GM23338 (cell line): ENCODE results near the gene PLA2G6. TPM values are rescaled to one million over a fixed set of nuclear protein-coding genes. Genes with fewer than 3 reads are reported as not detected.

Experiments
- ATAC-seq: fragments of 200-7000 bp; cut with Tn5 transposase; 3 replicates; pipeline ENCODE4 v1.9.1; 2020
- DNase-seq: peaks from one replicate; pipeline ENCODE4 v3.0.0-alpha.2; 2015; ENCODE audit warnings: low spot score
- H2AFZ ChIP-seq: fragments of 200-600 bp; sonication (generic); 2 replicates; pipeline ENCODE4 v1.8.0; 2016; ENCODE audit warnings: antibody characterized with exemption, mild to moderate bottlenecking, moderate library complexity
- H3F3A ChIP-seq: fragments of 200-600 bp; sonication (generic); replicated peaks from 2 replicates; pipeline ENCODE4 v1.8.0; 2017; ENCODE audit warnings: antibody characterized with exemption, mixed run types, low read depth
- H3K27ac ChIP-seq: fragments of 200-600 bp; sonication (generic); 2 replicates; pipeline ENCODE4 v1.6.1; 2016; ENCODE audit warnings: low read depth
- H3K27me3 ChIP-seq: fragments of 200-600 bp; sonication (generic); 2 replicates; pipeline ENCODE4 v1.8.0; 2016; ENCODE audit warnings: mild to moderate bottlenecking, mixed run types, moderate library complexity; ENCODE audit not compliant: insufficient read depth
- H3K36me3 ChIP-seq: fragments of 200-600 bp; sonication (generic); 2 replicates; pipeline ENCODE4 v1.8.0; 2016; ENCODE audit warnings: mild to moderate bottlenecking; ENCODE audit not compliant: insufficient read depth
- H3K4me1 ChIP-seq: fragments of 200-600 bp; sonication (generic); 2 replicates; pipeline ENCODE4 v1.8.0; 2016; ENCODE audit warnings: mild to moderate bottlenecking, moderate library complexity; ENCODE audit not compliant: insufficient read depth
- H3K4me2 ChIP-seq: fragments of 200-600 bp; sonication (generic); 2 replicates; pipeline ENCODE4 v1.7.1; 2017; ENCODE audit warnings: mixed run types
- H3K4me3 ChIP-seq: fragments of 200-600 bp; sonication (generic); 2 replicates; pipeline ENCODE4 v1.6.1; 2016; ENCODE audit warnings: mixed run types
- H3K79me2 ChIP-seq: fragments of 200-600 bp; sonication (generic); replicated peaks from 2 replicates; pipeline ENCODE4 v1.8.0; 2017; ENCODE audit warnings: mild to moderate bottlenecking; ENCODE audit not compliant: insufficient read depth
- H3K9me2 ChIP-seq: fragments of 200-600 bp; sonication (generic); 2 replicates; pipeline ENCODE4 v1.8.0; 2017; ENCODE audit not compliant: insufficient read depth
- H4K20me1 ChIP-seq: fragments of 200-600 bp; sonication (generic); replicated peaks from 2 replicates; pipeline ENCODE4 v1.8.0; 2017; ENCODE audit warnings: mild to moderate bottlenecking; ENCODE audit not compliant: insufficient read depth
- H3K27ac Mint-ChIP-seq: 2 replicates; pipeline ENCODE4 v1.8.0; 2020; ENCODE audit warnings: inconsistent platforms, mild to moderate bottlenecking, moderate library complexity, mixed read lengths
- H3K27me3 Mint-ChIP-seq: 3 replicates; pipeline ENCODE4 v1.8.0; 2022; ENCODE audit warnings: low read depth, mild to moderate bottlenecking, moderate library complexity, mixed read lengths, inconsistent platforms; ENCODE audit not compliant: insufficient read depth, poor library complexity
- H3K36me3 Mint-ChIP-seq: 3 replicates; pipeline ENCODE4 v1.8.0; 2021; ENCODE audit warnings: low read depth, mild to moderate bottlenecking, inconsistent platforms, moderate library complexity, mixed read lengths
- H3K4me1 Mint-ChIP-seq: 3 replicates; pipeline ENCODE4 v1.8.0; 2020; ENCODE audit warnings: mild to moderate bottlenecking, inconsistent platforms, mixed read lengths
- H3K4me3 Mint-ChIP-seq: 3 replicates; pipeline ENCODE4 v1.8.0; 2021; ENCODE audit warnings: moderate library complexity, mild to moderate bottlenecking, inconsistent platforms, mixed read lengths
- H3K9me3 Mint-ChIP-seq: 3 replicates; pipeline ENCODE4 v1.8.0; 2020; ENCODE audit warnings: moderate library complexity, mild to moderate bottlenecking, inconsistent platforms, mixed read lengths
- CREB1 ChIP-seq: fragments of 250-450 bp; sonication (Bioruptor Pico); IDR thresholded peaks from 2 replicates; pipeline ENCODE4 v1.5.0; 2020; ENCODE audit warnings: low read depth, mild to moderate bottlenecking, moderate library complexity
- EZH2phosphoT487 ChIP-seq: fragments of 200-600 bp; sonication (generic); IDR thresholded peaks from one replicate; pipeline ENCODE4 v1.8.1; 2018; ENCODE audit warnings: antibody characterized with exemption; ENCODE audit not compliant: unreplicated experiment
- JUNB ChIP-seq: IDR thresholded peaks from one replicate; pipeline ENCODE4 v1.6.1; 2016; ENCODE audit warnings: antibody characterized with exemption; ENCODE audit not compliant: unreplicated experiment
- NANOG ChIP-seq: IDR thresholded peaks from 2 replicates; pipeline ENCODE4 v1.6.1; 2016; ENCODE audit warnings: antibody characterized with exemption, borderline replicate concordance
- STAT1 ChIP-seq: IDR thresholded peaks from one replicate; pipeline ENCODE4 v1.6.1; 2016; ENCODE audit warnings: antibody characterized with exemption; ENCODE audit not compliant: unreplicated experiment
- ZNF114 ChIP-seq: fragments of 250-450 bp; sonication (Bioruptor Pico); IDR thresholded peaks from 2 replicates; pipeline ENCODE4 v1.5.0; 2020; ENCODE audit warnings: mild to moderate bottlenecking, moderate library complexity
- ZNF331 ChIP-seq: fragments of 250-450 bp; sonication (Bioruptor Pico); IDR thresholded peaks from 2 replicates; pipeline ENCODE4 v1.5.0; 2020; ENCODE audit warnings: low read depth, mild to moderate bottlenecking, moderate library complexity
- polyA plus RNA-seq: library from polyadenylated mRNA; unstranded; fragments of >200 nt; fragmentation: Nextera tagmentation; extraction: Ambion mirVana; gene quantifications from 2 replicates; pipeline ENCODE4 v1.2.1, GENCODE V29; 2016
- total RNA-seq: library from RNA; depleted of rRNA; stranded (reverse); fragments of >200 nt; shearing (Covaris generic); gene quantifications from 2 replicates; pipeline ENCODE4 v1.2.3, GENCODE V29; 2014
- TF ChIP-seq, protein P1 (sequence below), 2 experiments: fragments of 200-600 bp in 1 of 2; sonication (generic) in 1 of 2; conservative IDR thresholded peaks; 2 replicates each; pipeline versions ENCODE4 v1.5.1 to v1.6.1; 2016 to 2017; ENCODE audit warnings: antibody characterized with exemption in 2 of 2, low read depth in 2 of 2, mild to moderate bottlenecking in 2 of 2, moderate library complexity in 1 of 2
- TF ChIP-seq, protein P2 (sequence below): fragments of 250-450 bp; sonication (Bioruptor Pico); IDR thresholded peaks from 2 replicates; pipeline ENCODE4 v1.5.0; 2020; ENCODE audit warnings: mild to moderate bottlenecking, moderate library complexity

Gene PLA2G6
- total and polyA plus RNA-seq, 2 experiments from 2014 or later = 4.5 to 12.6 TPM

- no peaks in the 10 kb centered on the region for H3K4me1 Mint-ChIP-seq
- no peak overlapping the region for H3K4me3 ChIP-seq
- no peak overlapping the region for H3K4me2 ChIP-seq
- no peaks in the 10 kb centered on the region; the same call in 2 of the 3 replicates for H3K9me3 Mint-ChIP-seq
- peaks cover 5% of the 10 kb centered on the region; the same call in 1 of the 2 replicates for H3K36me3 ChIP-seq
- H4K20me1 ChIP-seq = peaks cover 11% of the 10 kb centered on the region
- no peak overlapping the region for H3K27ac Mint-ChIP-seq
- no peak overlapping the region for H3K4me3 Mint-ChIP-seq
- TF ChIP-seq NANOG = no peak
- TF ChIP-seq JUNB = no peak
- TF ChIP-seq, protein P1, sequence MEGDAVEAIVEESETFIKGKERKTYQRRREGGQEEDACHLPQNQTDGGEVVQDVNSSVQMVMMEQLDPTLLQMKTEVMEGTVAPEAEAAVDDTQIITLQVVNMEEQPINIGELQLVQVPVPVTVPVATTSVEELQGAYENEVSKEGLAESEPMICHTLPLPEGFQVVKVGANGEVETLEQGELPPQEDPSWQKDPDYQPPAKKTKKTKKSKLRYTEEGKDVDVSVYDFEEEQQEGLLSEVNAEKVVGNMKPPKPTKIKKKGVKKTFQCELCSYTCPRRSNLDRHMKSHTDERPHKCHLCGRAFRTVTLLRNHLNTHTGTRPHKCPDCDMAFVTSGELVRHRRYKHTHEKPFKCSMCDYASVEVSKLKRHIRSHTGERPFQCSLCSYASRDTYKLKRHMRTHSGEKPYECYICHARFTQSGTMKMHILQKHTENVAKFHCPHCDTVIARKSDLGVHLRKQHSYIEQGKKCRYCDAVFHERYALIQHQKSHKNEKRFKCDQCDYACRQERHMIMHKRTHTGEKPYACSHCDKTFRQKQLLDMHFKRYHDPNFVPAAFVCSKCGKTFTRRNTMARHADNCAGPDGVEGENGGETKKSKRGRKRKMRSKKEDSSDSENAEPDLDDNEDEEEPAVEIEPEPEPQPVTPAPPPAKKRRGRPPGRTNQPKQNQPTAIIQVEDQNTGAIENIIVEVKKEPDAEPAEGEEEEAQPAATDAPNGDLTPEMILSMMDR (conservative IDR thresholded peaks at IDR 0.05; ENCODE audit: low read depth in 2 of 2) = peak; percentile 49 to 72
- TF ChIP-seq ZNF114 = no peak
- no peak for TF ChIP-seq STAT1
- H3K36me3 Mint-ChIP-seq = peaks cover 38% of the 10 kb centered on the region
- no peak overlapping the region for H2AFZ ChIP-seq
- H3K27me3 ChIP-seq = no peaks in the 10 kb centered on the region
- H3K27ac ChIP-seq = no peak overlapping the region
- no peaks in the 10 kb centered on the region for H3K79me2 ChIP-seq
- peak; percentile 78 for ATAC-seq
- peak; percentile 73 for DNase-seq
- H3K27me3 Mint-ChIP-seq = peaks cover 5% of the 10 kb centered on the region
- no peaks in the 10 kb centered on the region for H3F3A ChIP-seq
- no peaks in the 10 kb centered on the region for H3K4me1 ChIP-seq
- no peaks in the 10 kb centered on the region for H3K9me2 ChIP-seq
Observed at GRCh38 chr22:38230108-38230825, 48.6 kb upstream of the PLA2G6 start.

DNA sequence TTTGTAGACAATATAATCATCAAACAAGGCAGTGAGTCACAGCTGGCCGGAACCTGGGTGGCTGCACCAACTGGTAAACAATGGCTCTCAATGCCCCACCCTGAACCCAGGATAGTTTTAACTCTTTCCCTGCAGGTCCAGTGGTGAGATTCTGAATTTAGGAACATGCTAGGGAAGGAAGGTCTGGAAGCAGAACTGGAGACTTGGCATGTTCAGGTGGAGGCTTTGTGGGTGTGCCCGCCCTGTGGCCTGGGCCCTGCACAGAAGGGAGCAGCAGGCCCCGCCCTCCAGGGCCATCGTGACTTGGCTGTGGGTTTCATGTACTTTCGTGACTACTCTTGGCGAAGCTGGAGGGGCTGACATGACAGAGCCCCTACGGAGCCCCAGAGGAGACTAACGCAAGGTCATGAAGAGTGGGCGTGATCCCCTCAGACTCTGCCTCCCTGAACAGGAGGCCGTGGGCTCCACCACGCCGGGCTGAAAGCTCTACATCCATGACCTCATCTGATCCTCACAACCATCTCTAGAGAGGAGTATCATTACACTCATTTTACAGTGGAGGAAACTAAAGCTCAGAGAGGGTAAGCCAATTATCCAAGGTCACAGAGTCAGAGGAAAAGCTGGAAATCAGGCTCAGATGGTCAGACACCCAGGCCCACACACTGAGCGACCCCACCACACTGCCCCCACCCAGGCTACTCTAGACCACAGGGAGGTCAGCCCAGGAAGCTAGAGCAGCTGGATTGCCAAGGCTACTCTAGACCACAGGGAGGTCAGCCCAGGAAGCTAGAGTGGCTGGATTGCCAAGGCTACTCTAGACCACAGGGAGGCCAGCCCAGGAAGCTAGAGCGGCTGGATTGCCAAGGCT lies 47.5 kb upstream of the PLA2G6 start:
- Histone ChIP-seq H3K9me2 (no peaks in the 10 kb centered on the region), H3F3A (no peaks in the 10 kb centered on the region), H3K36me3 (peaks cover 5% of the 10 kb centered on the region; the same call in 1 of the 2 replicates), H3K4me3 (no peak overlapping the region), H3K27ac (0 out of 2 replicates have a peak overlapping the region, but pooled peaks have one; percentile 19), H3K27me3 (no peaks in the 10 kb centered on the region), H2AFZ (no peak overlapping the region), H3K4me1 (no peaks in the 10 kb centered on the region), H4K20me1 (peaks cover 9% of the 10 kb centered on the region), H3K4me2 (no peak overlapping the region), H3K79me2 (no peaks in the 10 kb centered on the region)
- Mint-ChIP-seq H3K9me3 (no peaks in the 10 kb centered on the region; the same call in 2 of the 3 replicates), H3K27ac (no peak overlapping the region), H3K4me1 (no peaks in the 10 kb centered on the region), H3K27me3 (peaks cover 5% of the 10 kb centered on the region), H3K36me3 (peaks cover 34% of the 10 kb centered on the region), H3K4me3 (no peak overlapping the region)
- ATAC-seq (no peak), DNase-seq (no peak)
- no peak for TF ChIP-seq CREB1
- TF ChIP-seq EZH2phosphoT487 = no peak
- no peak for TF ChIP-seq ZNF331 (CRISPR knock-in tag)
- TF ChIP-seq, protein P2, sequence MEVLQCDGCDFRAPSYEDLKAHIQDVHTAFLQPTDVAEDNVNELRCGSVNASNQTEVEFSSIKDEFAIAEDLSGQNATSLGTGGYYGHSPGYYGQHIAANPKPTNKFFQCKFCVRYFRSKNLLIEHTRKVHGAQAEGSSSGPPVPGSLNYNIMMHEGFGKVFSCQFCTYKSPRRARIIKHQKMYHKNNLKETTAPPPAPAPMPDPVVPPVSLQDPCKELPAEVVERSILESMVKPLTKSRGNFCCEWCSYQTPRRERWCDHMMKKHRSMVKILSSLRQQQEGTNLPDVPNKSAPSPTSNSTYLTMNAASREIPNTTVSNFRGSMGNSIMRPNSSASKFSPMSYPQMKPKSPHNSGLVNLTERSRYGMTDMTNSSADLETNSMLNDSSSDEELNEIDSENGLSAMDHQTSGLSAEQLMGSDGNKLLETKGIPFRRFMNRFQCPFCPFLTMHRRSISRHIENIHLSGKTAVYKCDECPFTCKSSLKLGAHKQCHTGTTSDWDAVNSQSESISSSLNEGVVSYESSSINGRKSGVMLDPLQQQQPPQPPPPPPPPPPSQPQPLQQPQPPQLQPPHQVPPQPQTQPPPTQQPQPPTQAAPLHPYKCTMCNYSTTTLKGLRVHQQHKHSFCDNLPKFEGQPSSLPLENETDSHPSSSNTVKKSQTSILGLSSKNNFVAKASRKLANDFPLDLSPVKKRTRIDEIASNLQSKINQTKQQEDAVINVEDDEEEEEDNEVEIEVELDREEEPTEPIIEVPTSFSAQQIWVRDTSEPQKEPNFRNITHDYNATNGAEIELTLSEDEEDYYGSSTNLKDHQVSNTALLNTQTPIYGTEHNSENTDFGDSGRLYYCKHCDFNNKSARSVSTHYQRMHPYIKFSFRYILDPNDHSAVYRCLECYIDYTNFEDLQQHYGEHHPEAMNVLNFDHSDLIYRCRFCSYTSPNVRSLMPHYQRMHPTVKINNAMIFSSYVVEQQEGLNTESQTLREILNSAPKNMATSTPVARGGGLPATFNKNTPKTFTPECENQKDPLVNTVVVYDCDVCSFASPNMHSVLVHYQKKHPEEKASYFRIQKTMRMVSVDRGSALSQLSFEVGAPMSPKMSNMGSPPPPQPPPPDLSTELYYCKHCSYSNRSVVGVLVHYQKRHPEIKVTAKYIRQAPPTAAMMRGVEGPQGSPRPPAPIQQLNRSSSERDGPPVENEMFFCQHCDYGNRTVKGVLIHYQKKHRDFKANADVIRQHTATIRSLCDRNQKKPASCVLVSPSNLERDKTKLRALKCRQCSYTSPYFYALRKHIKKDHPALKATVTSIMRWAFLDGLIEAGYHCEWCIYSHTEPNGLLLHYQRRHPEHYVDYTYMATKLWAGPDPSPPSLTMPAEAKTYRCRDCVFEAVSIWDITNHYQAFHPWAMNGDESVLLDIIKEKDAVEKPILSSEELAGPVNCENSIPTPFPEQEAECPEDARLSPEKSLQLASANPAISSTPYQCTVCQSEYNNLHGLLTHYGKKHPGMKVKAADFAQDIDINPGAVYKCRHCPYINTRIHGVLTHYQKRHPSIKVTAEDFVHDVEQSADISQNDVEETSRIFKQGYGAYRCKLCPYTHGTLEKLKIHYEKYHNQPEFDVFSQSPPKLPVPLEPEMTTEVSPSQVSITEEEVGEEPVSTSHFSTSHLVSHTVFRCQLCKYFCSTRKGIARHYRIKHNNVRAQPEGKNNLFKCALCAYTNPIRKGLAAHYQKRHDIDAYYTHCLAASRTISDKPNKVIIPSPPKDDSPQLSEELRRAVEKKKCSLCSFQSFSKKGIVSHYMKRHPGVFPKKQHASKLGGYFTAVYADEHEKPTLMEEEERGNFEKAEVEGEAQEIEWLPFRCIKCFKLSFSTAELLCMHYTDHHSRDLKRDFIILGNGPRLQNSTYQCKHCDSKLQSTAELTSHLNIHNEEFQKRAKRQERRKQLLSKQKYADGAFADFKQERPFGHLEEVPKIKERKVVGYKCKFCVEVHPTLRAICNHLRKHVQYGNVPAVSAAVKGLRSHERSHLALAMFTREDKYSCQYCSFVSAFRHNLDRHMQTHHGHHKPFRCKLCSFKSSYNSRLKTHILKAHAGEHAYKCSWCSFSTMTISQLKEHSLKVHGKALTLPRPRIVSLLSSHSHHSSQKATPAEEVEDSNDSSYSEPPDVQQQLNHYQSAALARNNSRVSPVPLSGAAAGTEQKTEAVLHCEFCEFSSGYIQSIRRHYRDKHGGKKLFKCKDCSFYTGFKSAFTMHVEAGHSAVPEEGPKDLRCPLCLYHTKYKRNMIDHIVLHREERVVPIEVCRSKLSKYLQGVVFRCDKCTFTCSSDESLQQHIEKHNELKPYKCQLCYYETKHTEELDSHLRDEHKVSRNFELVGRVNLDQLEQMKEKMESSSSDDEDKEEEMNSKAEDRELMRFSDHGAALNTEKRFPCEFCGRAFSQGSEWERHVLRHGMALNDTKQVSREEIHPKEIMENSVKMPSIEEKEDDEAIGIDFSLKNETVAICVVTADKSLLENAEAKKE (CRISPR knock-in tag) = no peak
- TF ChIP-seq NANOG = no peak
- no peak for TF ChIP-seq ZNF114
